Uterus (tissue), 2 donors: Measurements from ENCODE around the gene NCR2.

Experiments
- CTCF ChIP-seq, 4 experiments: fragments of 200-600 bp in 2 of 4; fragments of 450-650 bp in 2 of 4; sonication (generic) in 2 of 4; IDR thresholded peaks; one replicate each; pipeline ENCODE4 v1.5.1; 2016 to 2019; ENCODE audit warnings: antibody characterized with exemption in 4 of 4, mild to moderate bottlenecking in 2 of 4, moderate library complexity in 1 of 4
- POLR2A ChIP-seq, 2 donors: fragments of 450-650 bp; IDR thresholded peaks; one replicate each; pipeline ENCODE4 v1.6.1; 2016; ENCODE audit warnings: antibody characterized with exemption in 2 of 2, mild to moderate bottlenecking in 1 of 2, moderate library complexity in 1 of 2

- no peak for TF ChIP-seq CTCF (IDR thresholded peaks at IDR 0.05)
- no peak for TF ChIP-seq POLR2A (IDR thresholded peaks at IDR 0.05)
Observed at GRCh38 chr6:41371992-41372831, 36.8 kb downstream of the NCR2 start.
